GM21576 (cell line): ENCODE data around the gene ZC3H10.
A peak's percentile ranks its signal among the peaks of the same experiment; 100 is the strongest.

Source experiments
- ATAC-seq: cut with Tn5 transposase; IDR thresholded peaks from one replicate; pipeline ENCODE4 v1.9.1; 2021; ENCODE audit warnings: mild to moderate bottlenecking, moderate library complexity; ENCODE audit not compliant: unreplicated experiment

The ZC3H10 gene

DNA sequence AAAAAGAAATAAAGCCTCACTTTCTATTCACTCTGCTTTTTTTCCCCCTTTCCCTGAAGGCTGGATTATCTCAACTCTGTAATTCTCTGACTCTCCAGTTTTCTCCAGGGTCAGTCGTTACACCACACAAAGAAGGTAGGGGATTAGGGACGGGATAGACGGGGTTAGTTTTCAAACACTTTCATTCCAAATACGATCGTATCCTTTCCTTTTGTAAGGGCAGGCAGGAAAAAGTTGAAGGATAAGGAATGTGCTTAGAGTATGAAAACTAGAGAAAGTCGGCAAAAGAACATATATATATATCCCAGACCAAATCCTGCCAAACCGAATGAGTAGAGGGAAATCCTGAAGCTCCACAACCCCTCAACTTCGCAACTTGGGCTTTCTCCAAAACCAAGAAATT, 9.4 kb downstream of the ZC3H10 start:
- no peak for ATAC-seq

DNA sequence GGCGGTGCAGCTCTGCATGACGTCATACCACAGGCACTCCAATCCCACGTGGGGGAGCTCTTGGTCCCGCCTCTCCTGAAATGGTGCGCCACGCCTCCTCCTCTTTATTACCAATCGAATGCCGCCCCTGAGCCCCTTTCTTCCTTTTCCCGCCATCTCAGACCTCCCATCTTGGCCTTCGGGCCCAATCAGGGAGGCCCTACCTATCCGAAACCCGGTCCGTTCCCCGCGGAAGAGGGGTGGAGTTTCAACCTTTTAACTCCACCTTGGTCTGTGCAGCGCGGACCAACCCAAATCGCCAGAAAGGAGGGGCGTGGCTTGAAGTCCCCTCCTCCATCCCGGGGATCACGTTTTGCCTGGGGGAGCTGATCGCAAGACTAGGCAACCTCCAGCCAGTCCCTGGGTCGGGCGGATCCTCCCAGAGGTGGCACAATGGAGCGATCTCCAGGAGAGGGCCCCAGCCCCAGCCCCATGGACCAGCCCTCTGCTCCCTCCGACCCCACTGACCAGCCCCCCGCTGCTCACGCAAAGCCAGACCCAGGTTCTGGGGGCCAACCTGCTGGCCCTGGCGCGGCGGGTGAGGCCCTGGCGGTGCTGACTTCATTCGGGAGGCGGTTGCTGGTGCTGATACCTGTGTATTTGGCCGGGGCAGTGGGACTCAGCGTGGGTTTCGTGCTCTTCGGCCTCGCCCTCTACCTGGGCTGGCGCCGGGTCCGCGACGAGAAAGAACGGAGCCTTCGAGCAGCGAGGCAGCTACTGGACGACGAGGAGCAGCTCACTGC, 10.0 kb downstream of the ZC3H10 start, which contains the start of gene ESYT1:
Gene ESYT1, plus strand, starts transcription at position 380 of the 782 bp plus-strand sequence. Its CDS starts 53 bp downstream, at position 433.
- ATAC-seq, result peak; percentile 86

GRCh38 chr12:56128670-56129205, 10.7 kb downstream of the ZC3H10 start:
- no peak for ATAC-seq

GRCh38 chr12:56129206-56129941, 11.3 kb downstream of the ZC3H10 start:
- ATAC-seq, result no peak

- ATAC-seq, result no peak
Observed at GRCh38 chr12:56129942-56130495, 12.0 kb downstream of the ZC3H10 start.

DNA sequence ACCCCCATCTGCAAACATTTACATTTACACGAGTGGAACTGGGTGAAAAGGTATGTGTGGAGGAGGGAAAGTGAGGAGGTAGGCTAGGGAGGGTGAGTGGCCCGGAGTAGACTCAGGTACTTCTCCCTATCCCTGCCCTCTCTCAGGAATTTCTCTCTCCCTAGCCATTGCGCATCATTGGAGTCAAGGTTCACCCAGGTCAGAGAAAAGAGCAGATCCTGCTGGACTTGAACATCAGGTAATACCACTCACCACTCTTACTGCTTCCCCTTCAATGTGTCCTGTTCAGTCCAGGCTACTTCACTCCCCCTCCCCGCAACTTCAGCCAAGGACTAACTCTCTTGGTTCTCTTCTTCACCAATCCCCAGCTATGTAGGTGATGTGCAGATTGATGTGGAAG, 12.8 kb downstream of the ZC3H10 start:
- ATAC-seq, result no peak

GRCh38 chr12:56134897-56135296, 16.8 kb downstream of the ZC3H10 start:
- ATAC-seq, result no peak

GRCh38 chr12:56137853-56138571, 19.9 kb downstream of the ZC3H10 start:
- no peak for ATAC-seq

DNA sequence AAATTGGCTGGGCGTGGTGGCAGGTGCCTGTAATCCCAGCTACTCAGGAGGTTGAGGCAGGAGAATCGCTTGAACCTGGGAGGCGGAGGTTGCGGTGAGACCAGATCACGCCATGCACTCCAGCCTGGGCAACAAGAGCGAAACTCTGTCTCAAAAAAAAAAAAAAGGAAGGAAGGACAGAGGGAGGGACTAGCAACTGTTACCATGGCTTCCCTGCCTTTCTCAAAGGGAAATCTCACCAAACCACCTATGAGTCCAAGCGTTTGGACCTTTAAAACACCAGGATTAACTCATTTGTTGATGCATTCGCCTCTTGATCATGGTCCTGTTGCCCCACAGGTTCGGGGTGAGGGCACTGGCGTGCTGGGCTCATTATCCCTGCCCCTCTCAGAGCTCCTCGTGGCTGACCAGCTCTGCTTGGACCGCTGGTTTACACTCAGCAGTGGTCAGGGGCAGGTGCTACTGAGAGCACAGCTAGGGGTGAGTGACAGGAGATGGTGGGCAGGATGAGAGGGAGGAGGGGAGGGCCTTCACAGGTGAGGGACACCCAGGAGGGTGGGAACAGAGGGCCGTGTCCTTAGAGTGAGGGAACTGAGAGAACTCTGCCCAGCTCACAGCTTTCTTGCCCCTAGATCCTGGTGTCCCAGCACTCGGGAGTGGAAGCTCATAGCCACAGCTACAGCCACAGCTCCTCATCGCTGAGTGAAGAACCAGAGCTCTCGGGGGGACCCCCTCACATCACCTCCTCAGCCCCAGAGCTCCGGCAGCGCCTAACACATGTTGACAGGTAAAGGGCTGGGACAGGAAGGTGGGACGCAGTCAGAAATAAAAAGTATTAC, 24.1 kb downstream of the ZC3H10 start:
- ATAC-seq, result no peak

DNA sequence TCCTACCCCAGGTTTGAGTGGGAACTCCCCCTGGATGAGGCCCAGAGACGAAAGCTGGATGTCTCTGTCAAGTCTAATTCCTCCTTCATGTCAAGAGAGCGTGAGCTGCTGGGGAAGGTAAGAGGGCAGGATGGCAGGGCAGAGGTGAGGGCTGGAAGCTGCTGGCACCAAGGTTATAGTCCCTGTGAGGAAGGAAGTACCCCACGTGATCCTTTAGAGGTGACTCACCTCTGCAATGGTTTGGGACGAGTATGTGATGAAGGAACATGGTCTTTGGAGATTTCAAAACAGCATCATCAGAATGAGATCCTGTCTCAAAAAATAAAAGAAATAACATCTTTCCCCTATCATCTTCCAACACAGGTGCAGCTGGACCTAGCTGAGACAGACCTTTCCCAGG, 25.2 kb downstream of the ZC3H10 start:
- ATAC-seq, result no peak

GRCh38 chr12:56143870-56144269, 25.8 kb downstream of the ZC3H10 start:
- no peak for ATAC-seq

DNA sequence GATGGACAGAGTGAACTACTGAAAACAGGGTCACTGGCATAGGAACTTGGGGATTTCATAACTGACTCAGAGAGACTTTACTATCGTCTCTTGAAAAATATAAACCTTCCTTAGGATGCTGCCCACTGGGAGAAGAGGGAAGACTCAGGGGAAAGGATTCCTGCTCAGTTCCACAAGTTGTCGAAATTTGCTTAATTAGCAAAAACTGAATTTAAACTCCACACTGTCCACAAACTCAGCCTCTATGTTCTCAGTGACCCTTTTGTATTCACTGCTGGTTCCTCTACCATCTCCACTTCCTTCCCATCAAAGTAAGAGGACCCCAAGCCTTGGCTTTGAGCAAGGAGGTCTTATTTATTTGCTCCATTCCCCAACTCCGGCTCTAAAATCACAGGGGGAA, 27.2 kb downstream of the ZC3H10 start:
- no peak for ATAC-seq

DNA sequence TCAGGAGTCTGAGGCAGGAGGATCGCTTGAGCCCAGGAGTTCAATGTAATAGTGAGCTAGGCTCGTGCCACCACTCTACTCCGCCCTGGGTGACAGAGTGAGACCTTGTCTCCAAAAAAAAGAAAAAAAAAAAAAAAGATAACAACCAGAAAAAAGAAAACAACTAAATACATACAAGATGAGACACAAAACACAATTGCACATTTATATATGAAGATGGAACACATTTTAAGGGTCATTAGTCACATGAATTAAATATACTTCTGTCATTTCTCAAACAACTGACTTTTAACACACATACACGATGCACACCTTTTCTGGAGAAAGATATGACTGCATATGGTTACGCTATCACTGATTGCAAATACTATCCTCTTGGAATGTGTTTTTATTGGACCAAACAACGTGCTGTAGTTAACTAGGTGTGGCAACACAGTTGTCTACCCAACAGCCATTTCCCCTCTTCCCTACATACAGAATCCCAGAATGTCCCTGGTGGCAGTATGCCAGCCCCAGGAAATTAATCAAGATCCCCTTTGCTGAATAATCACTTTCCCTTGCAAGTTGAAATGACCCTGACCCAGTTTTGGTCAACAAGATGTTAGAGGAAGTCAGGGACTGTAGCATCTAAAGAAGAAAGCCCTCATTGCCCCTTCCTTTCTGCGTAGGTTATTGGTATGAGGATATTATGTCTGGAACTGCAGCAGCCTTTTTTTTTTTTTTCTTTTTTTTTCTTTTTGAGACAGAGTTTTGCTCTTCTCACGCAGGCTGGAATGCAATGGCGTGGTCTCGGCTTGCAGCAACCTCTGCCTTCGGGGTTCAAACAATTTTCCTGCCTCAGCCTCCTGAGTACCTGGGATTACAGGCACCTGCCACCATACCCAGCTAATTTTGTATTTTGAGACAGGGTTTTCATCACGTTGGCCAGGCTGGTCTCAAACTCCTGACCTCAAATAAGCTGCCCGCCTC, 28.7 kb downstream of the ZC3H10 start:
- no peak for ATAC-seq

- no peak for ATAC-seq
Observed at GRCh38 chr12:56150563-56150962, 32.5 kb downstream of the ZC3H10 start.

DNA sequence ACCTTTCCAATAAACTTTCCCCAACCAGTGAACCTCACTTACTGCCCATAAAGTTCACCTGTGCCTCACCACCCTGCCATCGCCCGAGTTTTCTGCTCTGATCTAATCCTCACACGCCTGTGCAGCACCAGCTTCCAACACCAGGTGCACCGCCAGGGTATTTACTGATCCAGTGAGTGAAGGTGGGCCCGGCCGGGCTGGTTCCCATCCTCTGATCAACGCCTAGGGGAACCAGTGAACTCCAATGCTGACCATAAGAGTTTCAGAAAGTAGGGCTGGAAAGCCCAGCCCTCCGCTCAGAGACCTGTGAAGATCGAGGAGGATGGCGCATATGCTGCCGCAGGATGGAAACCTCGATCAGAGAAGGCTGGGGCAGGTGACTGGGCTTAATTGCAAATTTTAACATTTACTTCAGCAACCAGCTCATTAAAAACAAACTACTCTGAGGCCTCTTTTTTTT, 33.6 kb downstream of the ZC3H10 start:
- ATAC-seq, result peak; percentile 45

GRCh38 chr12:56152132-56152755, 34.2 kb downstream of the ZC3H10 start, which contains the start of gene MYL6B:
Gene MYL6B, plus strand, starts transcription at chr12:56152587. Its CDS starts 1,332 bp downstream, at chr12:56153919.
- peak; percentile 86 for ATAC-seq

GRCh38 chr12:56152756-56153677, 35.0 kb downstream of the ZC3H10 start:
- no peak for ATAC-seq
